C4-2B (cell line): ENCODE measurements around the gene USP34.

Experiments used
- H3K27ac ChIP-seq: fragments of 450-650 bp; 2 replicates; pipeline ENCODE4 v1.5.1; 2017
- ZFX ChIP-seq: fragments of 450-650 bp; IDR thresholded peaks from 2 replicates; pipeline ENCODE4 v1.6.1; 2017
- TF ChIP-seq, protein P1 (sequence below): fragments of 450-650 bp; conservative IDR thresholded peaks from 2 replicates; pipeline ENCODE4 v1.5.1; 2017; ENCODE audit warnings: mild to moderate bottlenecking

The USP34 gene

DNA sequence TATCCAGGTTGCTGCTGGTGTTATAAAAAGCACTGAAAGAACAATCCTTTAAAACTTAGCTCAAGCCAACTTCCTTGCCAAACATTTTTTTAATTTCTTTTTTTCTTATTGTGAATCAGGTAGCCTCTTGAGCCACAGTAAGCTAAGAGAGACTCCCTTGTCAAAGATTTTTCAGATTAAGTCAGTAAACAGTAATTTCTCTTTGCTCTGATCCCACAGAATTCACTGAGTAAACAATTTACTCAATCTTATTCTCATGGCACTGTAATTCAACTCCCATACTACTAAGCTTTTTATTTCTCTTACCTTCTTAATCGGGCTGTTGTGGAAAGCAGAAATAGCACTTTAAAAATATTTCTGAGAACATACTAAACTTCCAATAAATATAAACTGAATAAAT lies 226.2 kb downstream of the USP34 start:
- no peak for TF ChIP-seq ZFX
- TF ChIP-seq, protein P1, sequence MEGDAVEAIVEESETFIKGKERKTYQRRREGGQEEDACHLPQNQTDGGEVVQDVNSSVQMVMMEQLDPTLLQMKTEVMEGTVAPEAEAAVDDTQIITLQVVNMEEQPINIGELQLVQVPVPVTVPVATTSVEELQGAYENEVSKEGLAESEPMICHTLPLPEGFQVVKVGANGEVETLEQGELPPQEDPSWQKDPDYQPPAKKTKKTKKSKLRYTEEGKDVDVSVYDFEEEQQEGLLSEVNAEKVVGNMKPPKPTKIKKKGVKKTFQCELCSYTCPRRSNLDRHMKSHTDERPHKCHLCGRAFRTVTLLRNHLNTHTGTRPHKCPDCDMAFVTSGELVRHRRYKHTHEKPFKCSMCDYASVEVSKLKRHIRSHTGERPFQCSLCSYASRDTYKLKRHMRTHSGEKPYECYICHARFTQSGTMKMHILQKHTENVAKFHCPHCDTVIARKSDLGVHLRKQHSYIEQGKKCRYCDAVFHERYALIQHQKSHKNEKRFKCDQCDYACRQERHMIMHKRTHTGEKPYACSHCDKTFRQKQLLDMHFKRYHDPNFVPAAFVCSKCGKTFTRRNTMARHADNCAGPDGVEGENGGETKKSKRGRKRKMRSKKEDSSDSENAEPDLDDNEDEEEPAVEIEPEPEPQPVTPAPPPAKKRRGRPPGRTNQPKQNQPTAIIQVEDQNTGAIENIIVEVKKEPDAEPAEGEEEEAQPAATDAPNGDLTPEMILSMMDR: no peak
- no peak overlapping the region for H3K27ac ChIP-seq

GRCh38 chr2:61241266-61241665 lies 229.6 kb downstream of the USP34 start:
- no peak overlapping the region for H3K27ac ChIP-seq
- TF ChIP-seq, protein P1: no peak
- no peak for TF ChIP-seq ZFX

DNA sequence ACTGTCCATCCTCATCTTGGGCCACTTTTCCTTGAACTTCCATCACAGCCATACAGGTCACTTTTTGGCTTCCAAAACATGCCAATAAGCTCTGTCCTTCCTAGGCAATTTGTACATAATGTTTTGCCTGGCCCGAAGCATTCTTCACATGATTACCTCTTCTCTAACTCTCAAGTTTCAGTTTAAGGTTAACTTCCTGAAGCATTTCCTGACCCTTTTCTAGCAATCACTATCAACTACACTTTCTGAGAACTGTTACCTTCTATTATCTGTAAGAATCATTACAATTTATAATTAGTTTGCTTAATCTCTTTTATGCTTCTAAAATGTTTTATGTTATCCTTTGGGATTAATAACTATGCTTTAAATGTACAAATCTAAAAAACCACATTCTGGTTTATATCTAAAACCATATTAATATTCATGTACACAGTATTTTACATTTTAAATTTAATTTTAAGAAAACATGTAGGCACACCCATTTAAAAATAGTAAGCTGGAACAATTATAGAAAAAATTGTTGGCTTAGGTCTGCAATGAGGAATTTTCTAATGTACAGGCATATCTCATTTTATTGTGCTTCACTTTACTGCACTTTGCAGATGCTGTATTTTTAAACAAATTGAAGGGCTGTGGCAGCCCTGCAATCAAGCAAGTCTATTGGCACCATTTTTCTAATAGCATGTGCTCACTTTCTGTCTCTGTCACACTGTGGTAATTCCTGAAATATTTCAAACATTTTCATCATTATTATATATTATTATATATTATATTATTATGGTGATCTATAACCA lies 232.5 kb downstream of the USP34 start:
- TF ChIP-seq ZFX: no peak
- TF ChIP-seq, protein P1: no peak
- no peak overlapping the region for H3K27ac ChIP-seq

DNA sequence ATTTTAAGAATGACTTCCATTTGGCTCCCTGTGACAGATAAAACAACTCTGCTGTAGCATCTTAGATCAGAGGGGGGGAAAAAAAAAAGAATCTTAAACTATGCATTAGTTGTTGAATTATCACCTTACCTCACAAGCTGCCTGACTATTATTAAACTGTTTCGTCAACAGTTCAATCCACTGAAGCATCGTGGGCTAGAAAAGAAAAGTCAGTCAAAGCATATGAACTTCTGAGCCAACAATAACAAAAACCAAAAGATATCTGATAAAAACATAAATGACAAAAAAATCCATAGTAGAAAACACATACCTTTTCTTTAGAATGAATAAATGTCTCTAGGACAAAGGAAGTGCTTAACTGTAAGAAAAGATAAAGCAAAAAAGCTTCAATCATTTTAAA lies 235.2 kb downstream of the USP34 start:
- no peak for TF ChIP-seq ZFX
- TF ChIP-seq, protein P1: no peak
- no peak overlapping the region for H3K27ac ChIP-seq

DNA sequence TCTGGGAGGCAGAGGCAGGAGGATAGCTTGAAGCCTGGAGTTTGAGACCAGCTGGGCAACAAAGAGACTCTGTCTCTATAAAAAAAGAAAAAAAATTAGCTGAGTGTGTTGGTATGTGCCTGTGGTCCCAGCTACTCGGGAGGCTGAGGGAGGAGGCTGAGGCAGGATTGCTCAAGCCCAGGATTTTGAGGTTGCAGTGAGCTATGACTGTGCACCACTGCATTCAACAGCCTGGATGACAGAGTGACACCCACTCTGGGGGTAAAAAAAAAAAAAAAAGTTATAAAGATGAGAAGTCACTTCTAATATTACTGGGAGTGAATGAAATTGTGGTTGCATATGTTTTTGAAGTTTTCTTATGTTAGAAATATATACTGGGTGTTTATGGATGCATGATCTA lies 237.3 kb downstream of the USP34 start:
- TF ChIP-seq ZFX: no peak
- TF ChIP-seq, protein P1: no peak
- no peak overlapping the region for H3K27ac ChIP-seq

DNA sequence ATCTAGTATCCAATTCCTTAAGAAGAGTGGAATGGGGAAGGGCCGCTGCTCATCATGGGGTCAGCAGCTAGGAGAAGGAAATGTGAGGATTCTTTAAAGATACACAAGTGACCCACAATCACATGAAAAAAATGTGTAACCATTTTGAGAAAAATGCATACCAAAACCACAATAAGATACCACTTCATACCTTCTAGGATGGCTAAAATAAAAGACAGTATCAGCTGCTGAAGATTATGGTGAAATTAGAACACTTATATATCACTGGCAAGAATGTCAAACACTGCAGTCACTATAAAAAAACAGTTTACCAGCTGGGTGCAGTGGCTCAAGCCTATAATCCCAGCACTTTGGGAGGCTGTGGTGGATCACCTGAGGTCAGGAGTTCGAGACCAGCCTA lies 241.0 kb downstream of the USP34 start:
- TF ChIP-seq, protein P1: no peak

GRCh38 chr2:61222567-61222966 lies 248.3 kb downstream of the USP34 start:
- no peak overlapping the region for H3K27ac ChIP-seq
- TF ChIP-seq ZFX: no peak
- TF ChIP-seq, protein P1: no peak

More for the DNA sequence above, 241.0 kb downstream of the USP34 start:
- no peak overlapping the region for H3K27ac ChIP-seq
